GM18951 (cell line): ENCODE data around the gene DR1.

Experiments
- POLR2A ChIP-seq: IDR thresholded peaks from 4 replicates; pipeline ENCODE4 v1.6.1; 2011; ENCODE audit warnings: mild to moderate bottlenecking; ENCODE audit not compliant: insufficient read length, insufficient read depth; ENCODE audit errors: extremely low read depth
- in situ Hi-C: fragments of 300-500 bp; cut with MboI; formaldehyde crosslinking; loops from one replicate; pipeline ENCODE4 v1.12.0; 2022; ENCODE audit warnings: low sequenced_read_pairs, mixed read lengths, inconsistent platforms; ENCODE audit not compliant: unreplicated experiment

Gene DR1

GRCh38 chr1:93328809-93329760 is 16.6 kb upstream of the DR1 start:
- no peak for TF ChIP-seq POLR2A
- in situ Hi-C loops: no loop called here

- in situ Hi-C loops: no loop called here
- no peak for TF ChIP-seq POLR2A
These were observed 15.5 kb upstream of the DR1 start for GRCh38 chr1:93330196-93330595.

DNA sequence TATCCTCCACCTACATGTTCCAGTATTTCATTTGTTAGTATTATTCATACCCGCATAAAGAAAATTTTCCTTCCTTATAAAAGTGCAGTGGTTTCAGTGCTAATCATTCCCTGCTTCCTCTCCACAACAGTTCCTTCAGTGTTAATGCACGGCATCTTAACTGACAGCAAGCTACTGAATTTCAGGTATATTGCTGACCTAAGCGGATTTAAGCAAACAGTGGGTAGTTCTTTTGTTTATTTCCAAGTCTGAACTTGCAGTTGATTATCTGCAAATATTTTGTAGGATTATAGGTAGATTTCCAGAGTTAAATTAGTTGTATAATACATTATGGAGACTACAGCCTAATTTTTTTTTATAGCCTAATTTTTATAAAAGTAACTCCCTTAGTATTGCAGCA is 15.1 kb upstream of the DR1 start:
- in situ Hi-C loops: no loop called here
- TF ChIP-seq POLR2A: no peak

DNA sequence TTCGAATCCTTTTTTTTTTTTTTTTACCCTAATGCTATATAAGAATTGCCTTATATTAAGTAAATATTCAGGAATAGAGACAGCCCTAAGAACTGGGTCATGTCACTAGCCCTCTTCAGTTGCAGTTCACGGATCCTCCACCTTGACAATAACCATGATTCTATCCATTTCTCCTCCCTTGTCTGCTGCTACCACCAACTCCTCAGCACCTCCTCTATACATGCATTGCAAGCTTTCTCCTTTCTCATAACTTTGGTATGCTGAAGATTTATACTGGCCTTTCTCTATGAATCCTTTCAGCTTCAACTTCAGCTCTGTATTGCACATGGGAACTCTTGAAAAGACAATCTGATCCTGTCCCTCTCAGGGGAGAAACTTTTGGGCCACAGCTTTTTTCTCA is 14.3 kb upstream of the DR1 start:
- TF ChIP-seq POLR2A: no peak
- in situ Hi-C loops: no loop called here

DNA sequence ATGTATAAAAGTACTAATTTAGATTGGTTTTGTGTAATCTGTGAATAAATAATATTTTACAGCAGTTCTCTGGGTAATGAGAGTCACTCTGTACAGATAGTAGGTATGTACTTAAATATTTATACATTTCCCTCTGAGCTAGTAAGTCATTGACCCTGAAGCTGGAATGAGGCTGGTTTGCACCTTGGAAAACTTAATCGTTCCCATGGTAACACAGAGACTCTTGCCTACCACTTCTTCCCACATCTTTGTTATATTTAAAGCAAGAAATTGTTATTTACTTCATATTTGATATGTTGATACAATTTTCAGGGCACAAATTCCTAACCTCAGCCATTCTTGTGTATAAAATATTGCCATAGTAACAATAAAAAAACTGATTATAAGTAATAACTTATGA is 13.3 kb upstream of the DR1 start:
- in situ Hi-C loops: no loop called here

DNA sequence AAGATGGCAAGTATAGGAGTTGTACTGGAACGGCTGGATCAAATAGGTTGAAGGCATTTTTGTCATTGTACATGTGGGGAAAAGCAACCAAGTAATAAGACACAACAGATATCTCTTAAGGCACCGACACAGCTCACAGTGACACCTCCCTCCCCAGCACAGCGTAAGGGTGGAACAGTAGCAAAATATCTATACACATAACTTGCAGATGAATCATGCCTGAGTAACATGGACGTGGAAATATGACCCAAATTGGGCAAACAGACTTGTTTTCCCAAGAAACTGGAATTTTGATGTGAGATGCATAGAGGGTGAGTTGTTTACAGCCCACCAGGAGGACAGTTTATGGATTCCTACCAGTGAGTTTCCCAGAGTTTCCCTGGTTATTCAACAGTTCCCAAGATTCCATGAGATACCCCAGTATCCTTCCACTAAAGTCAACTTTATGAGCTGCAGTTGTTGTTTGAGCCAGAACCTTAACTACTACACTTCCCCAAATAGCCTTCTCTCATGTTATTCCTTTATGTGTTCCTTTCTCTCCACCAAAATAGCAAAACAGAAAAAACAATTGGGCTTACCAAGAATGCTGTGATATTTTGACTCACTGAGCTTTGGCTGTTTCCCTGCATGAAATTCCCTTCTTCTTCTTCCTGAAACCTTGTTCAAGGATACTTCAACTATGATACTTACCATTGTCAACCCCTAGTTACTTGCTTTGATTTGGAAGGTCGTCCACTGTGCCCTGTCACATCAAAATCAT is 7.1 kb upstream of the DR1 start:
- TF ChIP-seq POLR2A: no peak
- in situ Hi-C loops: no loop called here

More for the DNA sequence above, 13.3 kb upstream of the DR1 start:
- TF ChIP-seq POLR2A: no peak

GRCh38 chr1:93339171-93339697 is 6.5 kb upstream of the DR1 start:
- in situ Hi-C loops: no loop called here
- TF ChIP-seq POLR2A: no peak

DNA sequence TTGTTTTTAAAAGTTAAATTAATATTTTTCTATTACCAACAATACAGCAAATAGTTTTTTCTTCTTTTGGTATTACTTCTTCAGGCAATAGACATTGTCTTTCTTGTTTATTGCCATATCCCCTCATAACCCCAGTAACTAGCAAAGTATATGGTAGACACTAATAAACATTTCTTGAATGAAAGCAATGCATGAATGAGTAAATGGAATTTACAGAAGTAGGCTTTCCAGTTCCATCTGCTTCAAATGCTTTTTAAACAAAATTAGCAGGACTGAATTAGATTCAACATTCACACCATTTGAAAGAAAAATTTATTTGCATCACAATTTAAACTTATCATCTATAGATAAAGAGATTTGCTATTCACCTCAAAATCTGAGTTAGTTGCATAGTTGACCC is 5.6 kb upstream of the DR1 start:
- in situ Hi-C loops: no loop called here
- TF ChIP-seq POLR2A: no peak

GRCh38 chr1:93344484-93344883 is 1.2 kb upstream of the DR1 start:
- in situ Hi-C loops: no loop called here
- no peak for TF ChIP-seq POLR2A

DNA sequence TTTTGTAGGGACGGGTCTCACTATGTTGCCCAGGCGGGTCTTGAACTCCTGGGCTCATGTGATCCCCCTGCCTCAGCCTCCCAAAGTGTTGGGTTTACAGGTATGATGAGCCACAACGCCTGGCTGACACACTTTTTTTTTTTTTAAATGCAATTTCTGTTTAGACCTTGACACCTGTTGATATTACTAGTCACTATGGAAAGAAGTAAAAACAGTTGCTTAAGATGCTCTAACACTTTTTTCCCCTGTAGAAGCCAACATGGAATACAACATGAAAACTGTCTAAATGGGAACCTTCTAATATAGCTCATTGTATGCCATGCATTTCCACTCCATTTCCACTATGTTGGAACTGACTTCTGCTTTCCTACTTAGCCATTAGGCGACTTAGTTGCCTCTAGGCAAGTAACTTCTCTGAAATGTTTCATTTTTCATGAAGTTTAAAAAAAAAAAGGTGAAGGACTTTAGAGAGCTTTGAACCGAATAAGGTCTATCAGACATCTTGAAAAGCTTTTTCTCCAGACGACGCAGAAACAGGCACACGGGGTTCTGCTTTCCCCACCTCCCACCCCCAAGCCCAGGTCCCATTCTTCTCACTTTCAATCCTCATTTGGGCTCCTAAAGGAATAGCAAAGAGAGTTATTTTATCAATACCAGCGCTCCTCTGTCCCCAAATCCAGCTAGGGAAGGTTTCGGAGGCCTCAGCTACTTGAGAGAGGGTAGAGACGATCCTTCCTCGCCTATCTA is 648 bp upstream of the DR1 start:
- no peak for TF ChIP-seq POLR2A
- in situ Hi-C loops: no loop called here

- no peak for TF ChIP-seq POLR2A
- in situ Hi-C loops: no loop called here
These were observed 800 bp downstream of the DR1 start for GRCh38 chr1:93346421-93346993.

DNA sequence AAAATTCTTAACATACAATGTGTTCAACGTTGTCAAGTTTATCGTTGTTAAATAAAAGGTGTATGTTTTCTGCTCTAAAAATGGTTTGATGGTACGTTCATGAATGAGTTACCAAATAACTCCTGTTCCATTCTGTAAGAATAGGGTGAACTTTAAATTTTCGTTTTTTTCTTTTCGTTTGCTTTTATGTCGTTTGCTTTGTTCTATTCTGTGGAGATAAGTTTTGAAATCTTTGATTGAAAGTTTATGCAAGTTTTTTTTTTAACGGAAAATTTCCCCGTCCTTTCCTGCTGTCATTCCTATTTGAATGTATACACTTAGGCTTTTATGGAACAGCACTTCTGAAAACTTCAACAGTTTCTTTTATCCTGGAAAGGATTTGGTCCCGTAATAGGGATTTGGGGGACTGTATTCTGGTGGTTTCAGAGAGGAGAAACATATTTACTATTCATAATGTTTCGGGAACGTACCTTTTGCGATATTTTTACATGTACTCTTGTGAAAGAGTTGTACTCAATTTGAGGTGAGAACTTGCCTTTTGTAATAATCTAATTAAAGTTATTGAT is 1.7 kb downstream of the DR1 start:
- TF ChIP-seq POLR2A: no peak
- in situ Hi-C loops: no loop called here
